ENCODE data around the gene RXFP1.

Gene RXFP1

GRCh38 chr4:158681629-158682028, 159.9 kb downstream of the RXFP1 start:
- no peak for DNase-seq (ENCODE audit: low spot score)
- no peak for TF ChIP-seq CTCF (IDR thresholded peaks at IDR 0.05; ENCODE audit: extremely low read depth, missing control alignments)

GRCh38 chr4:158682066-158682465, 160.4 kb downstream of the RXFP1 start:
- no peak for TF ChIP-seq CTCF (IDR thresholded peaks at IDR 0.05; ENCODE audit: extremely low read depth, missing control alignments)
- DNase-seq (ENCODE audit: low spot score) = no peak

- TF ChIP-seq CTCF (IDR thresholded peaks at IDR 0.05; ENCODE audit: extremely low read depth, missing control alignments) = no peak
- no peak for DNase-seq (ENCODE audit: low spot score)
These were observed 167.1 kb downstream of the RXFP1 start for GRCh38 chr4:158688813-158689212.
